ENCODE results near the gene DIMT1. TPM values are rescaled to one million over a fixed set of nuclear protein-coding genes. Genes with fewer than 3 reads are reported as not detected.

DIMT1 gene
- 18.8 TPM for total RNA-seq
- long read RNA-seq, transcript DIMT1-201 (12 exons, 2,859 nt) = major isoform, 36 of 47 reads
- long read RNA-seq, partial matches to known transcripts = 0 of 47 reads
- long read RNA-seq, other reads (novel, unspliced or antisense) = 10 of 47 reads

GRCh38 chr5:62403411-62404250, at the start of gene DIMT1:
DIMT1 (minus strand) TSS chr5:62403905; CDS start chr5:62403772, 133 bp downstream.
- ATAC-seq (peak; percentile 99), DNase-seq (peak; percentile 94)
- intact Hi-C loops (cut with micrococcal nuclease) = no loop called here

GRCh38 chr5:62450259-62450658, 46.6 kb upstream of the DIMT1 start:
- DNase-seq (no peak), ATAC-seq (no peak)
- intact Hi-C loops (cut with micrococcal nuclease) = no loop called here

- intact Hi-C loops (cut with micrococcal nuclease) = no loop called here
Observed at GRCh38 chr5:62448528-62448927, 44.8 kb upstream of the DIMT1 start.

GRCh38 chr5:62432621-62433064, 28.9 kb upstream of the DIMT1 start:
- peak; percentile 62 for ATAC-seq
- intact Hi-C loops (cut with micrococcal nuclease) = no loop called here
- DNase-seq = no peak

More at GRCh38 chr5:62448528-62448927, 44.8 kb upstream of the DIMT1 start:
- no peak for ATAC-seq
- no peak for DNase-seq

- intact Hi-C loops (cut with micrococcal nuclease) = no loop called here
- peak; percentile 87 for ATAC-seq
- no peak for DNase-seq
Observed at GRCh38 chr5:62431735-62432620, 28.3 kb upstream of the DIMT1 start.

GRCh38 chr5:62424763-62425162, 21.1 kb upstream of the DIMT1 start:
- ATAC-seq = no peak
- DNase-seq = no peak
- intact Hi-C loops (cut with micrococcal nuclease) = no loop called here

GRCh38 chr5:62421414-62421813, 17.7 kb upstream of the DIMT1 start:
- ATAC-seq = no peak
- intact Hi-C loops (cut with micrococcal nuclease) = no loop called here
- DNase-seq = no peak

- intact Hi-C loops (cut with micrococcal nuclease) = no loop called here
- ATAC-seq = no peak
- no peak for DNase-seq
Observed at GRCh38 chr5:62419609-62420008, 15.9 kb upstream of the DIMT1 start.

- intact Hi-C loops (cut with micrococcal nuclease) = no loop called here
- ATAC-seq (peak; percentile 84), DNase-seq (no peak)
Observed at GRCh38 chr5:62418462-62419076, 14.9 kb upstream of the DIMT1 start.

- intact Hi-C loops (cut with micrococcal nuclease) = no loop called here
- no peak for ATAC-seq
Observed at GRCh38 chr5:62413711-62414110, 10.0 kb upstream of the DIMT1 start.

GRCh38 chr5:62412549-62413329, 9.0 kb upstream of the DIMT1 start, which contains the start of gene IPO11:
IPO11 (plus strand) TSS chr5:62412763; CDS start chr5:62437280, 24,517 bp downstream.
- DNase-seq (peak; percentile 98), ATAC-seq (peak; percentile 99)
- intact Hi-C loops (cut with micrococcal nuclease) = no loop called here

More at GRCh38 chr5:62413711-62414110, 10.0 kb upstream of the DIMT1 start:
- no peak for DNase-seq

- no peak for ATAC-seq
- intact Hi-C loops (cut with micrococcal nuclease) = no loop called here
- no peak for DNase-seq
Observed at GRCh38 chr5:62395210-62395950, 8.3 kb downstream of the DIMT1 start.

GRCh38 chr5:62386824-62387223, 16.9 kb downstream of the DIMT1 start:
- ATAC-seq (peak; percentile 80), DNase-seq (no peak)
- intact Hi-C loops (cut with micrococcal nuclease) = no loop called here

- ATAC-seq (no peak), DNase-seq (no peak)
- intact Hi-C loops (cut with micrococcal nuclease) = no loop called here
Observed at GRCh38 chr5:62385816-62386400, 17.8 kb downstream of the DIMT1 start.

- intact Hi-C loops (cut with micrococcal nuclease) = no loop called here
- ATAC-seq = no peak
- no peak for DNase-seq
Observed at GRCh38 chr5:62385131-62385530, 18.6 kb downstream of the DIMT1 start.

- intact Hi-C loops (cut with micrococcal nuclease) = no loop called here
- no peak for ATAC-seq
- DNase-seq = no peak
Observed at GRCh38 chr5:62376064-62376463, 27.6 kb downstream of the DIMT1 start.

- DNase-seq (no peak), ATAC-seq (no peak)
- intact Hi-C loops (cut with micrococcal nuclease) = no loop called here
Observed at GRCh38 chr5:62375627-62376026, 28.1 kb downstream of the DIMT1 start.
